NCI-H2196 treated with DMSO at 0.1 percent for 48 hours (cell line): ENCODE measurements around the gene PLGLB2.
"Not testable (repeated sequence)": the region's sequence is repeated elsewhere in the genome, so short reads cannot be mapped to it uniquely, and the experiment has no call there.

Experiments used
- DNase-seq: peaks from one replicate; lab custom pipeline; 2025; ENCODE audit not compliant: unreplicated experiment; lab: John Stamatoyannopoulos, UW

PLGLB2 gene

GRCh38 chr2:87747791-87748190 lies at the start of gene PLGLB2:
TSS of gene PLGLB2 (plus strand) at chr2:87748087. CDS start at chr2:87748154, 67 bp downstream.
- not testable (repeated sequence) for DNase-seq

DNA sequence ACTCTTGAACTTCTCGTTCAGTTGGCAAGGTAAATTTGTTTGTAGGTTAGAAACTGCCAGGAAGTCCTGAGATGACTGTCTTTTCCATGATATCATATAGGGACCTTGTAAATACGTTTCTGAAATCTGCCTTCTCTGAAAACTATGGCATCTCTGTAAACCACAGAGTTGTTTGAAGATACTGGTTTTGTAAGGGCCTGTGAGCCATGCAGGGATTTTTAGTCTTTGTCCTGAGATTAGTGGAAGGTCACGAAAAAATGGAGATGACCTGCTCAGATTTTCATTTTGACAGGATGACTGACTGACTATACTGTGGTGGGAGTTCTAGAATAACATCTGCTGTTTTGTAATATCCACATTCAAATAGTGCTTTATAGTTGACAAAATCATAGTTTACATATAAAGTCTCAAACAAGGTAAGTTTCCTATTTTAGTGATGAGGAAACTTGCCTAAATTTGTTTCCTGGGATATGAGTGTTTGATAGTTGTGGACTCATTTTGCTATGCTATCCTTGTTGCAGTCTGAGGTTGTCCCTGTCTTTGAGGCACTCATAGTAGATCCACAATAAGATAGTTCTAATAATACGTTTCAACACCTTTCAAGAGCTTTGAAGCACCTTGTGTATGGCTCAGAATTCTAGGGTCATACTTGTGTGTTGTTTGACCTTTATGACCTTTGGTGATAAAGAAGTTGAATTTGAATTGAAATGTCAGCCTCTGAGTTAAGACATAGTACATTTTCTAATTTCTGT lies 43.1 kb upstream of the PLGLB2 start:
- DNase-seq: not testable (repeated sequence)

DNA sequence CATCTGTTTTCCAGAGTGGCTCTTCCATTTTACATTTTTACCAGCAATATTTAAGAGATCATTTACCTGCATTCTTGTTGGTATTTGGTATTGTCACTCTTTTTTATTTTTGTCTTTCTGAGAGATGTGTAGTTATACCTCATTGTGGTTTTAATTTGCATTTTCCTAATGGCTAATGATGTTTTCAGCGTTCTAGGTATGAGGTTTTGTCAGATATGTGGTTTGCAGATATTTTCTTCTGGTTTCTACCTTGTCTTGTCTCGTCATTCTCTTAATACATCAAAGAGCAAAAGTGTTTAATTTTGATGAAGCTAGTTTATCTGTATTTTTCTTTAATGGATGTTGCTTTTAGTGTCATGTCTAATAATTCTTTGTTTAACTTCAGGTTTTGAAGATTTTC lies 39.5 kb upstream of the PLGLB2 start:
- not testable (repeated sequence) for DNase-seq

- DNase-seq: not testable (repeated sequence)
Observed at GRCh38 chr2:87727940-87728599, 19.8 kb upstream of the PLGLB2 start.

DNA sequence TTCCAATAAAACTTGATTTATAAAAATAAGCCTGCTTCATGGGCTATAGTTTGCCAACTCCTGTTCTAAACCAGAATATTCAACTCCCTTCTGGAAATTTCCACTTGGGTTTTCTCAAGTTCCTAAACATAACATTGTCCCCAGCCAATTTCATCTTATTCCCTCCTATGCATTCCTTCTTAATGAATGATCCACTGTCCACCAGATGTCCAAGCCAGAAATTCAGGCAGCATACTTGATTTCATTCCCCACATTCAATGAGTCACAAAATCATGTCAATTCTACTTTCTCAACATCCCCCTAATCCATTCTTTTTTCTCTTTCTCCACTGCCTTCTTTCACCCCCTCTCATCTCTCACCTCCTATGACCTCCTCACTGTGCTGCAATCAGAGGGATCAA lies 7.0 kb upstream of the PLGLB2 start:
- not testable (repeated sequence) for DNase-seq

DNA sequence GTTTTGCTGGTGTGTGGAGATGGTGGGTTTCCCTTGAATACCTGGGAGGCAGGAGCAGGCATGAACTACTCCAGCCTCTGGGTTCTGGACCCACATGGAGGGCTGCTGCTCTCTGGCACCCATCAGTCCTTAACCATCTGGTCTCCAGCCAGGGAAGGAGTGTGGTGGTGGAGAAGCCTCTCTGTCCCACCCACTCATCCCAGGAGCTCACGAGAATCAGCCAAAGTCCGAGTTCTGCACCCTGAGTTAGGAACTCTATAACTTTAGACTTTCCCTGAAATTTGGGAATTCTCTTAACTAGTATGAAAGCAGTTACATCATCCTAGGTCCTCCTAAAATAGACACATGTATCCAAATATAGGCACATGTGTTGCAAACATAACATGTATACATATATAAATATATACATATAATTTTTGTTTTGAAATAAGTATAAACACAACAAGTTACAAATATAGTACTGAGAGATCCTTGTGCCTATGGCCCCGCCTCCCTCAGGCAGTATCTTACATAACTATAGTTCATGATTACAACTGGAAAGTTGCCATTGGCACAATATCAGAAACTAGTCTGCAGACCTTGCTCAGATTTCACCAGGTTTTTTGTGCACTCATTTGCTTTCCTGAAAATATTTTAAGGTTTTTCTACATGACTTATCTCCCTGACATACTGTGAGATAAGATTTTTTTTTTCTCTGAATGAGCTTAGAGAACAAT lies 5.3 kb upstream of the PLGLB2 start:
- not testable (repeated sequence) for DNase-seq

DNA sequence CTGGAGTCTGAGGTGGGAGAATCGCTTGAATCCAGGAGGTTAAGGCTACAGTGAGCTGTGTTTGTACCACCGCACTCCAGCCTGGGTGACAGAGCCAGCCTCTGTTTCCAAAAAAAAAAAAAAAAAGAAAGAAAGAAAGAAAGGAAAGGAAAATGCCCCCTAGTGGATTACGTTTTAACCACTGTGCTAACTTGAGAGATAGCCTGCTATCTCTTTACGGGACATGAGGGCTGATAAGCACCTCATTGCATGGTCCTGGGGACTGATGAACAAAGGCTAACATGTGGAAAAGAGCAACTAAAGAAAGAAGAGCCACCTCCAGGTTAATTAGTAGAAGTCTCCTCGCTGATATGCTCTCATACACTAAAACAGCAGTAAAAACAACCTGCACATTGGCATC lies 4.2 kb upstream of the PLGLB2 start:
- DNase-seq: not testable (repeated sequence)

DNA sequence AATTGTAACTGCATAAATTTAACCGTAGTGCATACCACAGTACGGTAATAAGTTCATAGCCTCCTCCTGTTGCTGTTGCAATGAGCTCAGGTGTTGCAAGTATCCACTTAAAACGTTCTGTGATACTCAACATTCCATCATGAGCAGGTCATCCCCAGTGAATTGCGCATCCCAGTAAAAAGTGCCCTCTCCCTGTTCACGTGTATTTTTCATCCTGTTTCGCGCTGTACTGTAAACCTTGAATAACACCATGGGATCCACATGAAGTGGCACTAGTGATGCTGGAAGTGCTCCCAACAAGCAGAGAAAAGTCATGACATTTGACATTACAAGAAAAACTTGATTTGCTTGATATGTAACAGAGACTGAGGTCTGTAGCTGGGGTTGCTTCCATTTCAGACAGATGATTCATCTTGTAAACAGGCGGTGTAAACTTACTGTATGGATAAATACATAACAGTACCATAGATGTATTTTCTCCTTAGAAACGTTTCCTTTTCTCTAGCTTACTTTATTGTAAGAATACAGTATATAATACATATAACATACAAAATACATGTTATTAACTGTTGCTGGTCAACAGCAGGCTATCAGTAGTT lies 2.4 kb upstream of the PLGLB2 start:
- DNase-seq: not testable (repeated sequence)

DNA sequence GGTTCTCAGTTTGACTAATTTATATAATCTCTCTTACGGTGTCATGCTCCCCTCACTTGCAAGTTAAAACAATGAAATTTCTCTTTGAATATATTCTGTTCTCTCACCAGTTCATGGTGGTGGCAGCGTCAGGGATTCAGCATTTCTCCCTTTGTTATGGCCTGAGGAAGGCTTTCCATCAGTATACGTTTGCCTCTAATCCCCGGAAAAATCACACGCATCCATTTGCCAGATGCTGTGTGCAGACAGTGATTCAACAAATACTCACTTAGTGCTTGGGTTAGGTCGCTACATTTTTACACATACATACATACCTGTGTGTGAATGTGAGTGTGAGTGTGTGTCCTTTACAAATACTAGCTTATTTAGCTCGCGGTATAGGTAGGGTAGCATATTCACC lies 637 bp downstream of the PLGLB2 start:
- DNase-seq: not testable (repeated sequence)

- not testable (repeated sequence) for DNase-seq
Observed at GRCh38 chr2:87750560-87750959, 2.7 kb downstream of the PLGLB2 start.

DNA sequence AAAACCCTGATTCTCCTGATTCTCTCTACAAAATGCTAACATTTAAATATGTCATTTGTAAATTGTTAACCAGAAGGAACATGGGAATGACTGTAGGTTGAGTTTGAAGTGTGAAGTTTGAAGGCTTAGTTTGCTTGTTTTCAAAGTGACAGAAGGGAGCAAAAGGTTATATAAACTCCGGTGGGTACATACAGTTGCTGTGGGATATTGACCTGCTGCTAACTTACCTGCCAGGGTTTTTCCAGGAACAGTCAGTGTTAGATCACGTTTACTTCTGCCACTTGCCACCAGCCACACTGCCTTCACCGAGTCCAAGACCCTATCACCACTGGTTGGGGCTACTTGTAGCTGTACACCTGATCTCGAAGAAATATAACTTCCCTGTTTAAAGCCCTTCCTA lies 6.9 kb downstream of the PLGLB2 start:
- DNase-seq: not testable (repeated sequence)
